ENCODE measurements around the gene RAPGEFL1. TPM values are rescaled to one million over a fixed set of nuclear protein-coding genes. Genes with fewer than 3 reads are reported as not detected.

The RAPGEFL1 gene
- total and polyA plus RNA-seq, 2 of the 8 experiments (the other 6 are each of a cell fraction or from before 2014, with no cell fraction given), result 20.0 to 20.2 TPM

DNA sequence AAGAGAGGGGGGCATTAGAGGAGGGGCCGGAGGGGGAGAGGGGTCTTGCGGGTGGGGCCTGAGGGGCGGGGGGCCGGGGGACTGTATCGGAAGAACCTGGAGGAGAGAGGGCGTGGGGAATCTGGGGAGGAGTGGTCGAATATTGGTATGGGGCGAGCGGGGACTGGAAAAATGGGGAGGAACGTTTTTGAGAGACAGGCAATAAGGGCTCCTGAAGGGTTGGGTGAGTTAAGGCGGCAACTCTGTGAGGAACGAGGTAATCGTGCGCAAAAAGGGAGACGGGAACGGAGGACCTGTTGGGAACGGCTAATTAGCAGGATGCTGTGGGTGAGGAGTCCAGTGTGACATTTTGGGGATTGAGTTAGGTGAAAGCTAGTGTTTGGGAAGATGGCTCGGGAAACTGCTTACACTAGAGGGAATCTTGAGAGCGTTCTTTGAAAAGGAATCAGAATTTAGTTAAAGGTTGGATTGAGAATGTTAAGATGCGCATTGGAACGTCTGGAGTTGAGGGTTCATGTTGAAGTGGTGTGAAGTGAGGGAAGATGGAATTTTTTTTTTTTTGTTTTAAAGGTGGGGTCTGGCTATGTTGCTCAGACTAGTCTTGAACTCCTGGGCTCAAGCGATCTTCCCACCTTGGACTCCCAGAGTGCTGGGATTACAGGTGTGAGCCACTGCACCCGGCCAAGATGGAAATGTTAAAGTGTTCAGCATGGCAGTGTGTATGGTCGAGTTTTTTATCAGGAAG, 42.5 kb downstream of the RAPGEFL1 start (continued):
- TF ChIP-seq CTBP2 (IDR thresholded peaks at IDR 0.05; ENCODE audit: borderline replicate concordance, insufficient read depth, insufficient read length, low read length) (no peak), GABPA (IDR thresholded peaks at IDR 0.05; ENCODE audit: borderline replicate concordance, insufficient read depth, low read length) (no peak)

Data from H1 (cell line).